ENCODE measurements around the gene TAGLN2.
"Not testable (repeated sequence)": the region's sequence is repeated elsewhere in the genome, so short reads cannot be mapped to it uniquely, and the experiment has no call there.

The TAGLN2 gene

GRCh38 chr1:159920651-159921050 is 4.7 kb downstream of the TAGLN2 start:
- DNase-seq: no peak

- DNase-seq: no peak
Observed at GRCh38 chr1:159920202-159920601, 5.1 kb downstream of the TAGLN2 start.

GRCh38 chr1:159919236-159919865 is 6.0 kb downstream of the TAGLN2 start:
- no peak for DNase-seq

GRCh38 chr1:159918352-159919200 is 6.7 kb downstream of the TAGLN2 start:
- no peak for DNase-seq

- no peak for DNase-seq
Observed at GRCh38 chr1:159917533-159918351, 7.6 kb downstream of the TAGLN2 start.

GRCh38 chr1:159916242-159917051 is 8.9 kb downstream of the TAGLN2 start:
- no peak for DNase-seq

- no peak for DNase-seq
Observed at GRCh38 chr1:159915571-159916241, 9.6 kb downstream of the TAGLN2 start.

- no peak for DNase-seq
Observed at GRCh38 chr1:159914252-159915018, 10.9 kb downstream of the TAGLN2 start.

- DNase-seq: no peak
Observed at GRCh38 chr1:159913451-159914192, 11.7 kb downstream of the TAGLN2 start.

- no peak for DNase-seq
Observed at GRCh38 chr1:159911326-159912070, 13.8 kb downstream of the TAGLN2 start.

- no peak for DNase-seq
Observed at GRCh38 chr1:159908031-159908940, 17.0 kb downstream of the TAGLN2 start.

- no peak for DNase-seq
Observed at GRCh38 chr1:159906960-159907359, 18.3 kb downstream of the TAGLN2 start.

GRCh38 chr1:159904036-159904435 is 21.3 kb downstream of the TAGLN2 start:
- DNase-seq: not testable (repeated sequence)

GRCh38 chr1:159902541-159902940 is 22.8 kb downstream of the TAGLN2 start:
- DNase-seq: no peak

- DNase-seq: no peak
Observed at GRCh38 chr1:159900755-159901360, 24.4 kb downstream of the TAGLN2 start.

GRCh38 chr1:159900086-159900680 is 25.1 kb downstream of the TAGLN2 start, which contains the start of gene CFAP45:
Gene CFAP45, minus strand, starts transcription at chr1:159900165. Its CDS starts 67 bp downstream, at chr1:159900098.
- no peak for DNase-seq

- not testable (repeated sequence) for DNase-seq
Observed at GRCh38 chr1:159899634-159900033, 25.7 kb downstream of the TAGLN2 start.

- DNase-seq: no peak
Observed at GRCh38 chr1:159898527-159898926, 26.8 kb downstream of the TAGLN2 start.

Measured in stimulated activated CD4-positive, alpha-beta T cell treated with anti-CD3 and anti-CD28 coated beads, Interleukin-12 subunit alpha, Interleukin-12 subunit beta, amount 100 ng/mL, for 4 hours (primary cell).